HepG2 (cell line): ENCODE measurements around the gene PERCC1. TPM values are rescaled to one million over a fixed set of nuclear protein-coding genes. Genes with fewer than 3 reads are reported as not detected.
A peak's percentile ranks its signal among the peaks of the same experiment; 100 is the strongest.

ENCODE experiments used
- ATAC-seq: fragments of 200-7000 bp; cut with Tn5 transposase; 3 replicates; pipeline ENCODE4 v1.9.1; 2020; ENCODE audit warnings: mild to moderate bottlenecking, moderate library complexity
- BruUV-seq: library from RNA; stranded (reverse); fragments of 400-500 nt; replicated peaks from 2 replicates; lab custom pipeline; 2021; lab: Mats Ljungman, UMichigan
- CTCF ChIA-PET: fragments of 300-600 bp; formaldehyde crosslinking; extraction: SDS; loops from one replicate; lab custom pipeline; 2021; ENCODE audit warnings: low total read pairs, inconsistent platforms, low intra/inter-chr PET ratio; lab: Yijun Ruan, JAX
- POLR2A ChIA-PET: fragments of 350-600 bp; sonication (Branson Sonifier 250); formaldehyde crosslinking; loops from one replicate; lab custom pipeline; 2020; ENCODE audit warnings: antibody characterized with exemption, inconsistent platforms; lab: Yijun Ruan, JAX
- DNase-seq: peaks from one replicate; pipeline ENCODE4 v3.0.0-alpha.2; 2015; ENCODE audit warnings: low spot score
- FAIRE-seq: peaks from 3 replicates; lab custom pipeline; 2011; peaks lifted over from hg19 to GRCh38; lab: Jason Lieb, UNC
- H2AFZ ChIP-seq: one replicate; pipeline ENCODE4 v1.6.1; 2011; ENCODE audit warnings: low read length, inconsistent platforms
- H3K27ac ChIP-seq: fragments of 300-600 bp; 3 replicates; pipeline ENCODE4 v1.8.0; 2011; ENCODE audit warnings: mixed run types, mild to moderate bottlenecking, mixed read lengths, low read length, inconsistent platforms; ENCODE audit not compliant: insufficient read depth; ENCODE audit errors: extremely low read length
- H3K27me3 ChIP-seq, 2 experiments: fragments of 200-600 bp in 1 of 2; 2 replicates in 1 of 2; 3 replicates in 1 of 2; pipeline versions ENCODE4 v1.6.0 to v1.8.0; 2011; ENCODE audit warnings: low read length in 2 of 2, mild to moderate bottlenecking in 2 of 2, moderate library complexity in 2 of 2, inconsistent platforms in 1 of 2; ENCODE audit not compliant: insufficient read depth in 2 of 2, control insufficient read depth in 1 of 2
- H3K36me3 ChIP-seq, 2 experiments: fragments of 200-600 bp in 1 of 2; replicated peaks in 1 of 2; 2 replicates in 1 of 2; 3 replicates in 1 of 2; pipeline versions ENCODE4 v1.5.1 to v1.8.0; 2011; ENCODE audit warnings: low read length in 2 of 2, inconsistent platforms in 1 of 2; ENCODE audit not compliant: insufficient read depth in 2 of 2, control insufficient read depth in 1 of 2
- H3K4me1 ChIP-seq: 2 replicates; pipeline ENCODE4 v1.5.1; 2012; ENCODE audit warnings: low read length, inconsistent platforms; ENCODE audit not compliant: insufficient read depth
- H3K4me2 ChIP-seq: 2 replicates; pipeline ENCODE4 v1.6.0; 2011; ENCODE audit warnings: low read depth, low read length, inconsistent platforms
- H3K4me3 ChIP-seq, 3 experiments: fragments of 200-600 bp in 1 of 3; sonication (generic), shearing (Covaris generic) in 1 of 3; replicated peaks in 1 of 3; 2 replicates each; pipeline ENCODE4 v1.5.1; 2011 to 2016; ENCODE audit warnings: low read length in 3 of 3, inconsistent platforms in 2 of 3, low read depth in 2 of 3, mild to moderate bottlenecking in 2 of 3, control low read depth in 1 of 3, mixed read lengths in 1 of 3; ENCODE audit not compliant: insufficient read depth in 1 of 3
- H3K79me2 ChIP-seq: one replicate; pipeline ENCODE4 v1.6.1; 2011; ENCODE audit warnings: low read length, inconsistent platforms; ENCODE audit not compliant: insufficient read depth
- H3K9ac ChIP-seq: 2 replicates; pipeline ENCODE4 v1.6.0; 2011; ENCODE audit warnings: mild to moderate bottlenecking, low read depth, low read length, inconsistent platforms; ENCODE audit not compliant: insufficient read depth
- H3K9me3 ChIP-seq: 2 replicates; pipeline ENCODE4 v1.5.1; 2012; ENCODE audit warnings: mild to moderate bottlenecking, low read length
- H4K20me1 ChIP-seq: 2 replicates; pipeline ENCODE4 v1.6.0; 2011; ENCODE audit warnings: inconsistent platforms, mild to moderate bottlenecking, low read length, moderate library complexity; ENCODE audit not compliant: insufficient read depth
- LCORL ChIP-seq, 2 experiments: fragments of 450-650 bp in 1 of 2; sonication (generic) in 1 of 2; formaldehyde crosslinking in 1 of 2; IDR thresholded peaks; 2 replicates each; pipeline versions ENCODE4 v1.5.0 to v1.6.1; 2017 to 2020; ENCODE audit warnings: antibody characterized with exemption in 1 of 2, missing genetic modification reagents in 1 of 2
- PCBP1 ChIP-seq: fragments of 200-400 bp; formaldehyde crosslinking; IDR thresholded peaks from 2 replicates; pipeline ENCODE4 v1.6.1; 2017; ENCODE audit warnings: mild to moderate bottlenecking, low read depth, low read length, borderline replicate concordance
- RAD21 ChIP-seq: fragments of 450-650 bp; formaldehyde crosslinking; IDR thresholded peaks from 2 replicates; pipeline ENCODE4 v1.5.0; 2020; ENCODE audit warnings: mild to moderate bottlenecking
- SAP130 ChIP-seq: IDR thresholded peaks from 2 replicates; pipeline ENCODE4 v1.6.1; 2016; ENCODE audit warnings: low read depth
- ZBTB7B ChIP-seq: sonication (generic); formaldehyde crosslinking; IDR thresholded peaks from 2 replicates; pipeline ENCODE4 v1.4.0; 2020; ENCODE audit warnings: missing genetic modification reagents
- ZFX ChIP-seq: sonication (generic); formaldehyde crosslinking; IDR thresholded peaks from 2 replicates; pipeline ENCODE4 v1.4.0; 2020; ENCODE audit warnings: mild to moderate bottlenecking, low read depth, missing genetic modification reagents, moderate library complexity
- ZNF687 ChIP-seq: sonication (generic); formaldehyde crosslinking; IDR thresholded peaks from 2 replicates; pipeline ENCODE4 v1.5.1; 2020; ENCODE audit warnings: mild to moderate bottlenecking, missing genetic modification reagents, moderate library complexity
- ZXDC ChIP-seq: sonication (generic); formaldehyde crosslinking; IDR thresholded peaks from 2 replicates; pipeline ENCODE4 v1.5.0; 2020; ENCODE audit warnings: mild to moderate bottlenecking, missing genetic modification reagents
- WGBS: methylation state at CpG from one replicate; pipeline ENCODE4 v1.1.6; 2017; ENCODE audit warnings: low lambda C conversion rate; 5-methylcytosine and 5-hydroxymethylcytosine counted together
- in situ Hi-C: cut with HindIII; loops from 2 replicates; pipeline ENCODE4 v1.10.0; 2017; ENCODE audit warnings: low pct_unique_long_range_greater_than_20kb; ENCODE audit not compliant: extremely low pct_ligation_motif_present
- intact Hi-C: fragments of 100-400 bp; cut with micrococcal nuclease; formaldehyde crosslinking; loops from one replicate; pipeline ENCODE4 v1.10.0; 2022; ENCODE audit not compliant: unreplicated experiment
- polyA plus RNA-seq, 8 experiments: library from polyadenylated mRNA; depleted of rRNA in 3 of 8; stranded (reverse) in 7 of 8; unstranded in 1 of 8; fragments of >200 nt; fragmentation: Illumina TruSeq in 4 of 8; extraction: Trizol in 4 of 8; gene quantifications; 2 replicates each; pipeline versions ENCODE4 v1.2.1 to v1.2.3, GENCODE V29; 2011 to 2016; ENCODE audit warnings: low read depth in 4 of 8, missing spikeins in 1 of 8, mixed read lengths in 1 of 8; ENCODE audit not compliant: insufficient read depth in 1 of 8
- total RNA-seq, 5 experiments: library from RNA; depleted of rRNA; stranded (reverse); fragments of >200 nt; fragmentation: Illumina TruSeq; extraction: Trizol; gene quantifications; 2 replicates each; pipeline ENCODE4 v1.2.3, GENCODE V29; 2016; ENCODE audit warnings: low read depth in 1 of 5
- TF ChIP-seq, protein P1 (sequence below): sonication (generic); formaldehyde crosslinking; IDR thresholded peaks from 2 replicates; pipeline ENCODE4 v1.4.0; 2020; ENCODE audit warnings: missing genetic modification reagents
- TF ChIP-seq, protein P2 (sequence below): sonication (generic); formaldehyde crosslinking; IDR thresholded peaks from 2 replicates; pipeline ENCODE4 v1.4.0; 2020; ENCODE audit warnings: mild to moderate bottlenecking, missing genetic modification reagents

The PERCC1 gene
- total and polyA plus RNA-seq, 2 of the 13 experiments (the other 11 are each of a cell fraction or from before 2014, with no cell fraction given) = 0.15 TPM; not detected in 1

- H3K4me1 ChIP-seq = peaks cover 41% of the 10 kb centered on the region
- DNase-seq (no peak), FAIRE-seq (no peak), ATAC-seq (peak; percentile 55)
- peak overlapping the region in 1 of 3 experiments; percentile 26; a peak in 1 of 6 replicates for H3K4me3 ChIP-seq
- no peaks in the 10 kb centered on the region for H3K36me3 ChIP-seq
- H3K9ac ChIP-seq = no peak overlapping the region
- CTCF ChIA-PET = no interaction called here
- WGBS = no CpG with 5 or more reads among the region's 21 CpGs
- peak overlapping the region; percentile 95; the same call in 1 of the 2 replicates for H3K4me2 ChIP-seq
- H3K79me2 ChIP-seq = no peaks in the 10 kb centered on the region
- no peak overlapping the region for H2AFZ ChIP-seq
- peaks cover 10 to 39% of the 10 kb centered on the region in 2 experiments for H3K27me3 ChIP-seq
- BruUV-seq = no TSS peak
- POLR2A ChIA-PET = interaction anchor here (1.0 to 3.1 kb wide), 3 partner anchors 8 to 48 kb away, joined by 3 to 47 read pairs (median 3); partner anchors contain the start of gene UQCC4
- in situ Hi-C loops = no loop called here
- H3K9me3 ChIP-seq = no peaks in the 10 kb centered on the region
- H3K27ac ChIP-seq = no peak overlapping the region
- H4K20me1 ChIP-seq = no peaks in the 10 kb centered on the region
- intact Hi-C loops = no loop called here
- TF ChIP-seq ZBTB7B (CRISPR knock-in tag) (0 out of 2 replicates have a peak, but pooled peaks have one; percentile 28), ZFX (peak; percentile 68; the same call in 1 of the 2 replicates), PCBP1 (0 out of 2 replicates have a peak, but pooled peaks have one; percentile 29), SAP130 (CRISPR knock-in tag) (peak; percentile 35; the same call in 1 of the 2 replicates), LCORL (IDR thresholded peaks at IDR 0.05) (no peak), LCORL (CRISPR knock-in tag; IDR thresholded peaks at IDR 0.05) (0 out of 2 replicates have a peak, but pooled peaks have one; percentile 32), ZNF687 (CRISPR knock-in tag) (peak; percentile 67), RAD21 (peak; percentile 68), ZXDC (CRISPR knock-in tag) (no peak)
- TF ChIP-seq, protein P1, sequence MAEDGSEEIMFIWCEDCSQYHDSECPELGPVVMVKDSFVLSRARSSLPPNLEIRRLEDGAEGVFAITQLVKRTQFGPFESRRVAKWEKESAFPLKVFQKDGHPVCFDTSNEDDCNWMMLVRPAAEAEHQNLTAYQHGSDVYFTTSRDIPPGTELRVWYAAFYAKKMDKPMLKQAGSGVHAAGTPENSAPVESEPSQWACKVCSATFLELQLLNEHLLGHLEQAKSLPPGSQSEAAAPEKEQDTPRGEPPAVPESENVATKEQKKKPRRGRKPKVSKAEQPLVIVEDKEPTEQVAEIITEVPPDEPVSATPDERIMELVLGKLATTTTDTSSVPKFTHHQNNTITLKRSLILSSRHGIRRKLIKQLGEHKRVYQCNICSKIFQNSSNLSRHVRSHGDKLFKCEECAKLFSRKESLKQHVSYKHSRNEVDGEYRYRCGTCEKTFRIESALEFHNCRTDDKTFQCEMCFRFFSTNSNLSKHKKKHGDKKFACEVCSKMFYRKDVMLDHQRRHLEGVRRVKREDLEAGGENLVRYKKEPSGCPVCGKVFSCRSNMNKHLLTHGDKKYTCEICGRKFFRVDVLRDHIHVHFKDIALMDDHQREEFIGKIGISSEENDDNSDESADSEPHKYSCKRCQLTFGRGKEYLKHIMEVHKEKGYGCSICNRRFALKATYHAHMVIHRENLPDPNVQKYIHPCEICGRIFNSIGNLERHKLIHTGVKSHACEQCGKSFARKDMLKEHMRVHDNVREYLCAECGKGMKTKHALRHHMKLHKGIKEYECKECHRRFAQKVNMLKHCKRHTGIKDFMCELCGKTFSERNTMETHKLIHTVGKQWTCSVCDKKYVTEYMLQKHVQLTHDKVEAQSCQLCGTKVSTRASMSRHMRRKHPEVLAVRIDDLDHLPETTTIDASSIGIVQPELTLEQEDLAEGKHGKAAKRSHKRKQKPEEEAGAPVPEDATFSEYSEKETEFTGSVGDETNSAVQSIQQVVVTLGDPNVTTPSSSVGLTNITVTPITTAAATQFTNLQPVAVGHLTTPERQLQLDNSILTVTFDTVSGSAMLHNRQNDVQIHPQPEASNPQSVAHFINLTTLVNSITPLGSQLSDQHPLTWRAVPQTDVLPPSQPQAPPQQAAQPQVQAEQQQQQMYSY (CRISPR knock-in tag) = no peak
- TF ChIP-seq, protein P2, sequence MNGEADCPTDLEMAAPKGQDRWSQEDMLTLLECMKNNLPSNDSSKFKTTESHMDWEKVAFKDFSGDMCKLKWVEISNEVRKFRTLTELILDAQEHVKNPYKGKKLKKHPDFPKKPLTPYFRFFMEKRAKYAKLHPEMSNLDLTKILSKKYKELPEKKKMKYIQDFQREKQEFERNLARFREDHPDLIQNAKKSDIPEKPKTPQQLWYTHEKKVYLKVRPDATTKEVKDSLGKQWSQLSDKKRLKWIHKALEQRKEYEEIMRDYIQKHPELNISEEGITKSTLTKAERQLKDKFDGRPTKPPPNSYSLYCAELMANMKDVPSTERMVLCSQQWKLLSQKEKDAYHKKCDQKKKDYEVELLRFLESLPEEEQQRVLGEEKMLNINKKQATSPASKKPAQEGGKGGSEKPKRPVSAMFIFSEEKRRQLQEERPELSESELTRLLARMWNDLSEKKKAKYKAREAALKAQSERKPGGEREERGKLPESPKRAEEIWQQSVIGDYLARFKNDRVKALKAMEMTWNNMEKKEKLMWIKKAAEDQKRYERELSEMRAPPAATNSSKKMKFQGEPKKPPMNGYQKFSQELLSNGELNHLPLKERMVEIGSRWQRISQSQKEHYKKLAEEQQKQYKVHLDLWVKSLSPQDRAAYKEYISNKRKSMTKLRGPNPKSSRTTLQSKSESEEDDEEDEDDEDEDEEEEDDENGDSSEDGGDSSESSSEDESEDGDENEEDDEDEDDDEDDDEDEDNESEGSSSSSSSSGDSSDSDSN = 0 out of 2 replicates have a peak, but pooled peaks have one; percentile 13
Measured at GRCh38 chr16:1428511-1428910, 2.4 kb upstream of the PERCC1 start.
